HFFc6 (cell line): ENCODE measurements around the gene DBX1. TPM values are rescaled to one million over a fixed set of nuclear protein-coding genes. Genes with fewer than 3 reads are reported as not detected.

Source experiments
- DNase-seq: peaks from one replicate; pipeline ENCODE4 v3.0.0-alpha.2; 2018
- H3K27ac Mint-ChIP-seq: 2 replicates; pipeline ENCODE4 v1.8.0; 2020; ENCODE audit warnings: mild to moderate bottlenecking, mixed read lengths
- H3K27me3 Mint-ChIP-seq: 2 replicates; pipeline ENCODE4 v1.8.0; 2021; ENCODE audit warnings: mild to moderate bottlenecking, moderate library complexity, mixed read lengths; ENCODE audit not compliant: insufficient read depth
- H3K36me3 Mint-ChIP-seq: 2 replicates; pipeline ENCODE4 v1.8.0; 2021; ENCODE audit warnings: low read depth, mixed read lengths
- H3K4me1 Mint-ChIP-seq: 2 replicates; pipeline ENCODE4 v1.8.0; 2020; ENCODE audit warnings: low read depth, mixed read lengths
- H3K4me3 Mint-ChIP-seq: 2 replicates; pipeline ENCODE4 v1.8.0; 2020; ENCODE audit warnings: mild to moderate bottlenecking, moderate library complexity, mixed read lengths
- H3K9me3 Mint-ChIP-seq: 2 replicates; pipeline ENCODE4 v1.8.0; 2020; ENCODE audit warnings: mild to moderate bottlenecking, mixed read lengths
- total RNA-seq, 6 experiments: library from RNA; stranded (reverse); fragmentation: NEBNext Ultra II Directional; extraction: Animal tissue kit (Norgen Biotek cat#: 25700); gene quantifications; 2 replicates in 1 of 6; 3 replicates in 5 of 6; pipeline ENCODE4 v1.2.3, GENCODE V29; 2021
- TF ChIP-seq, protein P1 (sequence below): fragments of 200-600 bp; sonication (generic); IDR thresholded peaks from 2 replicates; pipeline ENCODE4 v1.5.0; 2021; ENCODE audit warnings: antibody characterized with exemption, mild to moderate bottlenecking

DBX1 gene
- total RNA-seq, 6 experiments from 2014 or later: not detected

DNA sequence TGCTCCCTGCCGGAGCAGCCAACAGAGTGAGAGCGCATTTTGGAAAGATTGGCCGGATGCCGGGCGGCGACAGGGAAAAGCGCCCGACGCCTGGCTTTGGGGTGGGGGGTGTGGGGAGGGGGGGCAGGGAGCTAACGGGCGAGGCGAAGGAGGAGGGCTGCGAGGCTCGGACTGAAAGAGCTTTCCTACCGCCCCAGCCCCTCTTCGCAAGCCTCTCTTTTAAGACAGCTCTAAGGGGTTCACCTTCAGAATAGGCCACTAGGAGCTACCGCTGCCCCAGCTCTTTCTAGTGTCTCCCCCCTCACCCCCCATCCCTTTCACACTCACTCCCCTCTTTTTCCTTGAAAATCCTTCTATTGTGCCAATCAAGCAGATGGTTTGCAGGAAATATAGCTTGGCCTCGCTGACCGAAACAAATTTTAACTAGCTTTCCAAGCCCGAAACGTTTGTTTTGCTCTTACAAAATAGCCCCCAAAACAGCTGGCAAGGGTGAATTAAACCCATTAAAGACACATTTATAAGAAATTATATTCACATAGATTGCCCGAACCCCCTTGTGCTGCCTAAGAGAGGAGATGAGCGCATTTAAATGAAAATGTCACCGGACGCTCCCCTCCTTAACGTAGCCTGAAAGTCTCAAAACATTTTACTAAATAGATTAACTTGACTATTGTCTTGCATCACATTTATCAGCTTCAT lies 3.7 kb upstream of the DBX1 start:
- Mint-ChIP-seq H3K36me3 (peaks cover 12% of the 10 kb centered on the region; the same call in 1 of the 2 replicates), H3K4me3 (no peak overlapping the region), H3K9me3 (peaks cover 6% of the 10 kb centered on the region), H3K27me3 (peaks cover 62% of the 10 kb centered on the region), H3K27ac (no peak overlapping the region), H3K4me1 (peaks cover 9% of the 10 kb centered on the region)
- TF ChIP-seq, protein P1, sequence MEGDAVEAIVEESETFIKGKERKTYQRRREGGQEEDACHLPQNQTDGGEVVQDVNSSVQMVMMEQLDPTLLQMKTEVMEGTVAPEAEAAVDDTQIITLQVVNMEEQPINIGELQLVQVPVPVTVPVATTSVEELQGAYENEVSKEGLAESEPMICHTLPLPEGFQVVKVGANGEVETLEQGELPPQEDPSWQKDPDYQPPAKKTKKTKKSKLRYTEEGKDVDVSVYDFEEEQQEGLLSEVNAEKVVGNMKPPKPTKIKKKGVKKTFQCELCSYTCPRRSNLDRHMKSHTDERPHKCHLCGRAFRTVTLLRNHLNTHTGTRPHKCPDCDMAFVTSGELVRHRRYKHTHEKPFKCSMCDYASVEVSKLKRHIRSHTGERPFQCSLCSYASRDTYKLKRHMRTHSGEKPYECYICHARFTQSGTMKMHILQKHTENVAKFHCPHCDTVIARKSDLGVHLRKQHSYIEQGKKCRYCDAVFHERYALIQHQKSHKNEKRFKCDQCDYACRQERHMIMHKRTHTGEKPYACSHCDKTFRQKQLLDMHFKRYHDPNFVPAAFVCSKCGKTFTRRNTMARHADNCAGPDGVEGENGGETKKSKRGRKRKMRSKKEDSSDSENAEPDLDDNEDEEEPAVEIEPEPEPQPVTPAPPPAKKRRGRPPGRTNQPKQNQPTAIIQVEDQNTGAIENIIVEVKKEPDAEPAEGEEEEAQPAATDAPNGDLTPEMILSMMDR: no peak
- DNase-seq: no peak

DNA sequence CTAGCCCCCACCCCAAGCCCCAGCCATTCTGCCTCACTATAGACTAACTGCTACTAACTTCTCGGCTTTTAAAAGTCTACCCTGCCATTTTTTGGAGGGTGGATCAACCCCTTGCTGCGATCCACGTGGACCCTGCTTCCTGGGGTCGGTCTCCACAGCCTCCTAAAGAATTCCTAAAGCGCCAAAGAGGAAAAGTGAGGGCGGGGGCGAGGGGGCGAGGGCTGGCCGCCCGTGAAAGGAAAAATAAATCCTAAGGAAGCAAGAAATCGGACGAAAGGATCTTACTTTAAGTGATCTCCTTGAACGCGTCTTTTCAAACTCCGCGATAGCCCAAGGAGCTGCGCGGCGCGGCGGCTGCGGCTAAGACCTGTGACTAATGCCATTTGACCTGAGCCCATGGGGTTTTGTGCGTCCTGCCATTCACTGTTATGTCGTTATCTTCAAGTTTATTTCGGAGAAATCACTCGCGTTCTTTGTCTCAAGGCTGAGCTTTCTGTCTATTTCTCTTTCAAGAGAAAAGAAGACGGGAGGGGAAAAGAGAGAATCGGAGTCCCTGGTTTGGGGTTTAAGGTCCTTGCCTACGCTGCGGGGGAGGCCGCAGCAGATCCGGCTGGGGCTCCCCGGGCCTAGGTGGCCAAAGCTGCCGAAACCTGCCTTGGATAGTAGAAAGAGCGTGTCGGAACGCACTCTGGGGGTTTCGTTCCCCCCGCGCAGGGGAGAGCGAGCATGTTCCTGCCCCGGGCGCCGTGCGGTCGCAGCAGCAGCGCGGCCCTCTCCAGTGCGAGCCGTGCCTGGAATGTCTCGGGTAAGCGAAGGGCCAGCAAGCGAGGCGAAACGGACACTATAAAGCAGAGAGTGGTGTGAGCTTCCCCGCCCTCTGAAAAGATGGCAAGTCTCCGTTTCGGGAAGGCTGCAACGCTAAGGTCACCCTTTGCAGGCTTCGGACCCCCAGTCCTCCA lies 2.8 kb upstream of the DBX1 start:
- Mint-ChIP-seq H3K27me3 (peaks cover 70% of the 10 kb centered on the region), H3K9me3 (peaks cover 10% of the 10 kb centered on the region)

DNA sequence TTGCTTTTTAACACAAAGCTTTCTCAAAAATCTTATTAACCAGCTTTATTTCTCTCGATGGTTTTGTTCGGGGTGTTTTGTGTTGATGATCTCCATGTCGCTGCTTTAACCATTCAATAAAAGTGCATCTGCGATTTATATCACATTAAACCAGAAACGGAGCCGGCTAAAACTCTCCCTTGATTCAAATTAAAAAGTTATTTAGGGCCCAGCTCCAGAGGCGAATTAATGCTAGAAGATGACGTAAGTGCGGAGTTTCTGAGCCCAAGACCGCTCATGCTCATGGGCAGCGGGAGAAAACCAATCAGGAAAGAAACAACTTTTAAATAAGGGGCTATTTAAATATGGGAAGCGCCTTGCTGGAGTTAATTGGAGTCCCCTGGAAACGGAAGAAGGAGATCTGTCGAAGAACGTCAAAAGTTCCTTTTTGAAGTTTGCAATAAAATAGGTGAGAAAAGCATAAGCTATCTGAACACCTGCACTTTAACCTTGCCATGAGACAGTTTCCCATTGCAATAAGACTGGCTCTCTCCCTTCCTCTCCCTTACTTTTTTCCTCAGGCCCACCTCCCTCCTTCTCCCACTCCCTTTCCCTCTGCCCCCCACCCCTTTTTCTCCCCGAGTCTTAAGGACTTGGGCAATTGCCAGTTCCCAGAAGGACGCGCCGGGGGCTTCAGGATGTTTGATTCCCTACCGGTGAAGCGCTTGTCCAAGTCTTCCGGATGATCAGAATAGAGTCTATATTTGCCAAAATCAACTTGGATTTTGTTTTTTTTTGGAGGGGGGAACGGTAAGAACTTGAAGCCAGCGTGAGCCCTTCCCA lies 1.9 kb upstream of the DBX1 start:
- no peak overlapping the region for H3K27ac Mint-ChIP-seq
- H3K27me3 Mint-ChIP-seq: peaks cover 71% of the 10 kb centered on the region
- H3K4me3 Mint-ChIP-seq: no peak overlapping the region
- H3K9me3 Mint-ChIP-seq: peaks cover 10% of the 10 kb centered on the region
- TF ChIP-seq, protein P1: no peak
- peaks cover 19% of the 10 kb centered on the region for H3K36me3 Mint-ChIP-seq
- H3K4me1 Mint-ChIP-seq: peaks cover 17% of the 10 kb centered on the region
- DNase-seq: no peak

More for the DNA sequence above, 2.8 kb upstream of the DBX1 start:
- TF ChIP-seq, protein P1: no peak
- Mint-ChIP-seq H3K4me1 (peaks cover 9% of the 10 kb centered on the region), H3K27ac (no peak overlapping the region), H3K36me3 (peaks cover 19% of the 10 kb centered on the region), H3K4me3 (no peak overlapping the region)
- no peak for DNase-seq

DNA sequence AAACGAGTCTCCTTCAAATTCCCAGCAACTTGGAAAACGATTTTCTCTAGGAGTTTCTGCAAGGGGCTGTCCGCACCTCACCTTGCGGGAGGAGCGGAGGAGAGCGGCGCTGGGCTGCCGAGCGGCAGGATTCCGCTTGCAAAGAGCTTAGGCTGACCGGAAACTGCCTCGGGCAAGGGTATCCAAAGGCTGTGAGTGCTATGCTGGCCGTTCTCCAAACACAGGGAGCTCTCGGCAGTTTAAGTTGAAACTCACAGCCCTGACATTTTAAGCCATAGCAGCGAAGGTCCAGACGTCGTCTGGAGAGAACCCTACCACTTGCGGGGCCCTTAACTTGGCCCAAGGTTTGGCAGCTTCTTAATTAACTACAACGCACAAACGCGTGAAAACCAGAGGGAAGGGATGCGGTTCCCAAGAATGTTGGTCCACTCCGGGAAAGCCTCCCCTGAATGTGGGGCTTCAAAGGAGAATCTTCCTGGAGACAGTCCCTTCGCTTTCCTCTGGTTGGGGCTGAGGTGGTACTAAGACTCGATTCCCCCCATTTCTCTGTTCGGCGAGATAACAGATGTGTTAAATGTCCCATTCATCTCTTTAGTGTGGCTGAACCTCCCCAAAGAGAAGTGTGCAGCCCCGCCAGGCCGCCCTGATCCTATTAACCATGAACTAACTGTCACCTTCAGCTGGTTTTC lies 1.1 kb upstream of the DBX1 start:
- peaks cover 71% of the 10 kb centered on the region for H3K27me3 Mint-ChIP-seq
- peaks cover 18% of the 10 kb centered on the region for H3K4me1 Mint-ChIP-seq
- H3K36me3 Mint-ChIP-seq: peaks cover 19% of the 10 kb centered on the region
- H3K9me3 Mint-ChIP-seq: peaks cover 10% of the 10 kb centered on the region
- no peak for DNase-seq
- no peak overlapping the region for H3K4me3 Mint-ChIP-seq
- H3K27ac Mint-ChIP-seq: no peak overlapping the region
- TF ChIP-seq, protein P1: no peak
